Kidney (tissue), 14 donors: ENCODE data around the gene NRG2. TPM values are rescaled to one million over a fixed set of nuclear protein-coding genes. Genes with fewer than 3 reads are reported as not detected.

ENCODE experiments used
- DNase-seq, 5 donors: peaks; one replicate each; pipeline ENCODE4 v3.0.0-alpha.2; 2013 to 2020
- FAIRE-seq: peaks from 2 replicates; lab custom pipeline; 2012; peaks lifted over from hg19 to GRCh38; lab: Jason Lieb, UNC
- H3K27ac ChIP-seq, 2 donors: one replicate each; pipeline ENCODE4 v1.7.0; 2013; ENCODE audit warnings: low read depth in 2 of 2, low read length in 2 of 2, inconsistent platforms in 1 of 2
- H3K27me3 ChIP-seq: one replicate; pipeline ENCODE4 v1.7.1; 2013; ENCODE audit warnings: low read length, inconsistent platforms; ENCODE audit not compliant: control insufficient read depth, insufficient read depth
- H3K36me3 ChIP-seq, 3 donors: one replicate each; pipeline versions ENCODE4 v1.7.0 to v1.7.1; 2013; ENCODE audit warnings: low read length in 3 of 3, control low read depth in 1 of 3, inconsistent platforms in 1 of 3; ENCODE audit not compliant: insufficient read depth in 3 of 3, control insufficient read depth in 2 of 3
- H3K4me1 ChIP-seq, 3 donors: one replicate each; pipeline versions ENCODE4 v1.7.0 to v1.7.1; 2013; ENCODE audit warnings: low read length in 3 of 3, inconsistent platforms in 1 of 3, low read depth in 1 of 3; ENCODE audit not compliant: control insufficient read depth in 2 of 3, insufficient read depth in 2 of 3
- H3K4me3 ChIP-seq, 3 donors: one replicate each; pipeline versions ENCODE4 v1.7.0 to v1.8.1; 2013; ENCODE audit warnings: low read length in 3 of 3, control low read depth in 1 of 3, inconsistent platforms in 1 of 3
- H3K9ac ChIP-seq, 3 donors: one replicate each; pipeline versions ENCODE4 v1.7.0 to v1.7.1; 2013; ENCODE audit warnings: low read length in 3 of 3, control low read depth in 1 of 3, inconsistent platforms in 1 of 3
- H3K9me3 ChIP-seq, 3 donors: one replicate each; pipeline versions ENCODE4 v1.7.0 to v1.7.1; 2013; ENCODE audit warnings: low read length in 3 of 3, control low read depth in 1 of 3, inconsistent platforms in 1 of 3; ENCODE audit not compliant: control insufficient read depth in 2 of 3, insufficient read depth in 1 of 3
- CTCF ChIP-seq: IDR thresholded peaks from 3 replicates; pipeline ENCODE4 v1.5.1; 2012; ENCODE audit warnings: mild to moderate bottlenecking, moderate library complexity, borderline replicate concordance; ENCODE audit not compliant: insufficient read depth; ENCODE audit errors: extremely low read depth
- intact Hi-C: fragments of 100-400 bp; cut with DNase I; formaldehyde crosslinking; loops from one replicate; pipeline ENCODE4 v1.11.1; 2022
- polyA plus RNA-seq: library from polyadenylated mRNA; stranded (reverse); fragments of 350-450 nt; fragmentation: Illumina TruSeq; extraction: RNeasy Lipid Tissue Mini Kit (QIAGEN cat#74804); gene quantifications from one replicate; pipeline ENCODE4 v1.2.3, GENCODE V29; 2014; ENCODE audit warnings: low read depth, low replicate concordance; ENCODE audit not compliant: insufficient read depth
- total RNA-seq: library from RNA; stranded (reverse); fragmentation: NEBNext Ultra II Directional; extraction: Animal tissue kit (Norgen Biotek cat#: 25700); gene quantifications from one replicate; pipeline ENCODE4 v1.2.1, GENCODE V29; 2021
- donor health status: control.
- donor health status: control.
- donor health status: control.
- donor health status: control.
- donor health status: control.
- donor health status: DM: yes; HTN: yes; CAD: no.
- donor health status: Normal renal cell carcinoma (clear cell type).

Gene NRG2
- total and polyA plus RNA-seq, 2 donors from 2014 or later, result 1.9 to 4.6 TPM

DNA sequence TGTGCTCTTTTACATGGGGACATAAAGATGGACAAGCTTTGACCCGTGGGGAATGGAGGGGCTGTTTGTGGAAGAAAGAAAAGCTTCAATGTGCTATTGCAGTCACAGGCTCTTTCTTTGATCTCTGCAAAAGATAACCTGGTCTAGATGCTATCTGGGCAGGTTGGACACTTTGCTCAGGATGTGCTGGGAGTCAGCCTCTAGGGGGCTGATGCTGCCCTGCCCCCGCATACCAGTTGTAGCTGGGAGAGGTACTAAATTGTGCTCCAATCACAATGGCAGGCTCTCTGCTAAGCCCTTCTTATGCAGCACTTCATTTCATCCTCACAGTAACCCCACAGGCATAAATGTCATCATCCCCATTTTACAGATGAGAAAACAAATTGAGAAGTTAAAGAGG lies 180.3 kb downstream of the NRG2 start:
- intact Hi-C loops, result no loop called here
- TF ChIP-seq CTCF, result no peak
- no peaks in the 10 kb centered on the region for H3K27me3 ChIP-seq
- FAIRE-seq (no peak), DNase-seq (peak in 1 of 5 donors; percentile 7)
- H3K36me3 ChIP-seq, result no peaks in the 10 kb centered on the region
- H3K4me3 ChIP-seq, result no peak overlapping the region
- no peaks in the 10 kb centered on the region for H3K9me3 ChIP-seq
- H3K9ac ChIP-seq, result no peak overlapping the region
- H3K4me1 ChIP-seq, result peaks cover 0 to 3% (median 0%) of the 10 kb centered on the region in 3 donors
- no peak overlapping the region for H3K27ac ChIP-seq

DNA sequence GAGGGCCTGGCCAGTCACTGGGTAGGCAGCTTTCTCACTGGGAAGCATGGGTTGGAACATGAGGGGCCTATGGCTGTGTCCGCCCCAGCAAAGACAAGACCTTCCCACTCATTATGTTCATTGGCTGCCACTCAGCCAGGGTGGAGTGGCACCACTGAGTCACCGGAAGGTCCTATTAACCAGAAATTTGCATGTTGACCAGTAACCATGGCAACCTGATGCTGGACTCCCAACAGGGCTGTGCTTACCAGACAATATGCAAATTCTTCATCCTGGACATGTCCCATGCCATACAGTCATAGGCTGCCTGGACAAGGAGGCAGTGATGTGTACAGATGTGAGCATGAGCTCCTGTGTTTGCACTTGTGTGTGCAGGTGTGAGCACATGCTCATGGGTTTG lies 180.8 kb downstream of the NRG2 start:
- Histone ChIP-seq H3K9me3 (no peaks in the 10 kb centered on the region), H3K36me3 (no peaks in the 10 kb centered on the region), H3K4me1 (peaks cover 0 to 3% (median 0%) of the 10 kb centered on the region in 3 donors), H3K27ac (no peak overlapping the region), H3K27me3 (no peaks in the 10 kb centered on the region), H3K4me3 (no peak overlapping the region), H3K9ac (no peak overlapping the region)
- intact Hi-C loops, result no loop called here
- DNase-seq (peak in 1 of 5 donors; percentile 22), FAIRE-seq (no peak)
- TF ChIP-seq CTCF, result no peak

GRCh38 chr5:139861889-139862207 lies 181.3 kb downstream of the NRG2 start:
- intact Hi-C loops, result no loop called here
- FAIRE-seq, result no peak
- Histone ChIP-seq H3K9ac (no peak overlapping the region), H3K9me3 (no peaks in the 10 kb centered on the region), H3K4me1 (peaks cover 0 to 3% (median 0%) of the 10 kb centered on the region in 3 donors), H3K4me3 (no peak overlapping the region), H3K27ac (no peak overlapping the region), H3K27me3 (no peaks in the 10 kb centered on the region), H3K36me3 (no peaks in the 10 kb centered on the region)
- peak in 1 of 5 donors; percentile 23 for DNase-seq
- no peak for TF ChIP-seq CTCF
